OCI-LY1 (cell line): ENCODE measurements around the gene DNAJC15.

ENCODE experiments used
- CTCF ChIP-seq: fragments of 200-600 bp; sonication (generic), shearing (Covaris generic); IDR thresholded peaks from 2 replicates; pipeline ENCODE4 v1.5.1; 2017; ENCODE audit warnings: mild to moderate bottlenecking, antibody characterized with exemption, low read length, moderate library complexity, mixed read lengths
- EZH2 ChIP-seq: fragments of 200-600 bp; sonication (generic), shearing (Covaris generic); IDR thresholded peaks from 2 replicates; pipeline ENCODE4 v1.8.0; 2017; ENCODE audit warnings: borderline replicate concordance, mixed run types, mild to moderate bottlenecking, antibody characterized with exemption, low read length, moderate library complexity, mixed read lengths

GRCh38 chr13:43072394-43072793, 49.0 kb downstream of the DNAJC15 start:
- no peak for TF ChIP-seq CTCF
- no peak for TF ChIP-seq EZH2
